Neural cell (in vitro differentiated cells): ENCODE data around the gene STYXL2.

ENCODE experiments used
- EP300 ChIP-seq: fragments of 450-650 bp; conservative IDR thresholded peaks from 2 replicates; pipeline ENCODE4 v1.6.1; 2014; ENCODE audit warnings: antibody characterized with exemption, mild to moderate bottlenecking, moderate library complexity; ENCODE audit not compliant: poor library complexity, severe bottlenecking
- EZH2 ChIP-seq: fragments of 200-600, 300-800 bp; shearing (Covaris generic), sonication (generic); IDR thresholded peaks from 2 replicates; pipeline ENCODE4 v1.6.1; 2014; ENCODE audit warnings: antibody characterized with exemption, low read length, borderline replicate concordance, mild to moderate bottlenecking; ENCODE audit not compliant: insufficient read depth, poor library complexity, severe bottlenecking
- MXI1 ChIP-seq: fragments of 450-650 bp; conservative IDR thresholded peaks from 2 replicates; pipeline ENCODE4 v1.6.1; 2014; ENCODE audit warnings: antibody characterized with exemption, mild to moderate bottlenecking; ENCODE audit not compliant: poor library complexity, severe bottlenecking
- POLR2AphosphoS5 ChIP-seq: IDR thresholded peaks from 2 replicates; pipeline ENCODE4 v1.6.1; 2012
- RAD21 ChIP-seq: fragments of 450-650 bp; conservative IDR thresholded peaks from 2 replicates; pipeline ENCODE4 v1.6.1; 2014; ENCODE audit warnings: antibody characterized with exemption, mild to moderate bottlenecking, moderate library complexity
- SMC3 ChIP-seq: fragments of 450-650 bp; conservative IDR thresholded peaks from 2 replicates; pipeline ENCODE4 v1.6.1; 2014; ENCODE audit warnings: antibody characterized with exemption, mild to moderate bottlenecking, moderate library complexity; ENCODE audit not compliant: poor library complexity
- TAF1 ChIP-seq: IDR thresholded peaks from 2 replicates; pipeline ENCODE4 v1.6.1; 2012; ENCODE audit warnings: low read depth
- TF ChIP-seq, protein P1 (sequence below): fragments of 450-650 bp; IDR thresholded peaks from 2 replicates; pipeline ENCODE4 v1.5.1; 2014; ENCODE audit warnings: antibody characterized with exemption, mild to moderate bottlenecking, moderate library complexity; ENCODE audit not compliant: poor library complexity, severe bottlenecking
- TF ChIP-seq, protein P2 (sequence below): IDR thresholded peaks from 2 replicates; pipeline ENCODE4 v1.6.1; 2012; ENCODE audit warnings: borderline replicate concordance

DNA sequence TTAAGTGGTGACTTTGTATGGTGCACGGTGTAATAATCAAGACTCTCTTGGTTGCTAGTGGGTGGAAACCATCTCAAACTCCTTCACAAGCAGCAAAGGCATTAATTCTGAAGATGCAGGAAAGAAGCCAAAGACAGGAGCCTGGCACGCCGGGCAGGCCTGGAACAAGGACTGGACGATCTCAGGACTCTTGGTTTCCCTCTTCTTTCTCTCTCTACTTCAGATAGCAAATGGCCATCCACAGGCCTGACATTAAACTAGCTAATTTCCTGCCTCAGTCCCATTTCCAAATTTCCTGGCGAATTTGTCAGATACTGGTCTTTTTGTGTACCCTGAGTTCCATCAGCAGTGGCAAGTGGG lies 28.2 kb downstream of the STYXL2 start:
- TF ChIP-seq, protein P1, sequence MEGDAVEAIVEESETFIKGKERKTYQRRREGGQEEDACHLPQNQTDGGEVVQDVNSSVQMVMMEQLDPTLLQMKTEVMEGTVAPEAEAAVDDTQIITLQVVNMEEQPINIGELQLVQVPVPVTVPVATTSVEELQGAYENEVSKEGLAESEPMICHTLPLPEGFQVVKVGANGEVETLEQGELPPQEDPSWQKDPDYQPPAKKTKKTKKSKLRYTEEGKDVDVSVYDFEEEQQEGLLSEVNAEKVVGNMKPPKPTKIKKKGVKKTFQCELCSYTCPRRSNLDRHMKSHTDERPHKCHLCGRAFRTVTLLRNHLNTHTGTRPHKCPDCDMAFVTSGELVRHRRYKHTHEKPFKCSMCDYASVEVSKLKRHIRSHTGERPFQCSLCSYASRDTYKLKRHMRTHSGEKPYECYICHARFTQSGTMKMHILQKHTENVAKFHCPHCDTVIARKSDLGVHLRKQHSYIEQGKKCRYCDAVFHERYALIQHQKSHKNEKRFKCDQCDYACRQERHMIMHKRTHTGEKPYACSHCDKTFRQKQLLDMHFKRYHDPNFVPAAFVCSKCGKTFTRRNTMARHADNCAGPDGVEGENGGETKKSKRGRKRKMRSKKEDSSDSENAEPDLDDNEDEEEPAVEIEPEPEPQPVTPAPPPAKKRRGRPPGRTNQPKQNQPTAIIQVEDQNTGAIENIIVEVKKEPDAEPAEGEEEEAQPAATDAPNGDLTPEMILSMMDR: no peak
- TF ChIP-seq SMC3 (no peak), POLR2AphosphoS5 (no peak), RAD21 (no peak), EP300 (no peak), TAF1 (no peak), EZH2 (no peak), MXI1 (no peak)
- TF ChIP-seq, protein P2, sequence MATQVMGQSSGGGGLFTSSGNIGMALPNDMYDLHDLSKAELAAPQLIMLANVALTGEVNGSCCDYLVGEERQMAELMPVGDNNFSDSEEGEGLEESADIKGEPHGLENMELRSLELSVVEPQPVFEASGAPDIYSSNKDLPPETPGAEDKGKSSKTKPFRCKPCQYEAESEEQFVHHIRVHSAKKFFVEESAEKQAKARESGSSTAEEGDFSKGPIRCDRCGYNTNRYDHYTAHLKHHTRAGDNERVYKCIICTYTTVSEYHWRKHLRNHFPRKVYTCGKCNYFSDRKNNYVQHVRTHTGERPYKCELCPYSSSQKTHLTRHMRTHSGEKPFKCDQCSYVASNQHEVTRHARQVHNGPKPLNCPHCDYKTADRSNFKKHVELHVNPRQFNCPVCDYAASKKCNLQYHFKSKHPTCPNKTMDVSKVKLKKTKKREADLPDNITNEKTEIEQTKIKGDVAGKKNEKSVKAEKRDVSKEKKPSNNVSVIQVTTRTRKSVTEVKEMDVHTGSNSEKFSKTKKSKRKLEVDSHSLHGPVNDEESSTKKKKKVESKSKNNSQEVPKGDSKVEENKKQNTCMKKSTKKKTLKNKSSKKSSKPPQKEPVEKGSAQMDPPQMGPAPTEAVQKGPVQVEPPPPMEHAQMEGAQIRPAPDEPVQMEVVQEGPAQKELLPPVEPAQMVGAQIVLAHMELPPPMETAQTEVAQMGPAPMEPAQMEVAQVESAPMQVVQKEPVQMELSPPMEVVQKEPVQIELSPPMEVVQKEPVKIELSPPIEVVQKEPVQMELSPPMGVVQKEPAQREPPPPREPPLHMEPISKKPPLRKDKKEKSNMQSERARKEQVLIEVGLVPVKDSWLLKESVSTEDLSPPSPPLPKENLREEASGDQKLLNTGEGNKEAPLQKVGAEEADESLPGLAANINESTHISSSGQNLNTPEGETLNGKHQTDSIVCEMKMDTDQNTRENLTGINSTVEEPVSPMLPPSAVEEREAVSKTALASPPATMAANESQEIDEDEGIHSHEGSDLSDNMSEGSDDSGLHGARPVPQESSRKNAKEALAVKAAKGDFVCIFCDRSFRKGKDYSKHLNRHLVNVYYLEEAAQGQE: no peak
